HFF-Myc (cell line): Measurements from ENCODE around the gene TMC6.
A peak's percentile ranks its signal among the peaks of the same experiment; 100 is the strongest.

ENCODE experiments used
- DNase-seq: peaks from one replicate; pipeline ENCODE4 v3.0.0-alpha.2; 2011; ENCODE audit warnings: low read depth; ENCODE audit errors: extremely low read depth
- H3K4me3 ChIP-seq: replicated peaks from 2 replicates; pipeline ENCODE4 v1.5.1; 2011; ENCODE audit warnings: low read depth, mild to moderate bottlenecking, control low read depth, low read length
- CTCF ChIP-seq: IDR thresholded peaks from 2 replicates; pipeline ENCODE4 v1.5.1; 2012; ENCODE audit warnings: mild to moderate bottlenecking, low read depth, low read length, control low read depth; ENCODE audit errors: missing control alignments

TMC6 gene, protein sequence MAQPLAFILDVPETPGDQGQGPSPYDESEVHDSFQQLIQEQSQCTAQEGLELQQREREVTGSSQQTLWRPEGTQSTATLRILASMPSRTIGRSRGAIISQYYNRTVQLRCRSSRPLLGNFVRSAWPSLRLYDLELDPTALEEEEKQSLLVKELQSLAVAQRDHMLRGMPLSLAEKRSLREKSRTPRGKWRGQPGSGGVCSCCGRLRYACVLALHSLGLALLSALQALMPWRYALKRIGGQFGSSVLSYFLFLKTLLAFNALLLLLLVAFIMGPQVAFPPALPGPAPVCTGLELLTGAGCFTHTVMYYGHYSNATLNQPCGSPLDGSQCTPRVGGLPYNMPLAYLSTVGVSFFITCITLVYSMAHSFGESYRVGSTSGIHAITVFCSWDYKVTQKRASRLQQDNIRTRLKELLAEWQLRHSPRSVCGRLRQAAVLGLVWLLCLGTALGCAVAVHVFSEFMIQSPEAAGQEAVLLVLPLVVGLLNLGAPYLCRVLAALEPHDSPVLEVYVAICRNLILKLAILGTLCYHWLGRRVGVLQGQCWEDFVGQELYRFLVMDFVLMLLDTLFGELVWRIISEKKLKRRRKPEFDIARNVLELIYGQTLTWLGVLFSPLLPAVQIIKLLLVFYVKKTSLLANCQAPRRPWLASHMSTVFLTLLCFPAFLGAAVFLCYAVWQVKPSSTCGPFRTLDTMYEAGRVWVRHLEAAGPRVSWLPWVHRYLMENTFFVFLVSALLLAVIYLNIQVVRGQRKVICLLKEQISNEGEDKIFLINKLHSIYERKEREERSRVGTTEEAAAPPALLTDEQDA

DNA sequence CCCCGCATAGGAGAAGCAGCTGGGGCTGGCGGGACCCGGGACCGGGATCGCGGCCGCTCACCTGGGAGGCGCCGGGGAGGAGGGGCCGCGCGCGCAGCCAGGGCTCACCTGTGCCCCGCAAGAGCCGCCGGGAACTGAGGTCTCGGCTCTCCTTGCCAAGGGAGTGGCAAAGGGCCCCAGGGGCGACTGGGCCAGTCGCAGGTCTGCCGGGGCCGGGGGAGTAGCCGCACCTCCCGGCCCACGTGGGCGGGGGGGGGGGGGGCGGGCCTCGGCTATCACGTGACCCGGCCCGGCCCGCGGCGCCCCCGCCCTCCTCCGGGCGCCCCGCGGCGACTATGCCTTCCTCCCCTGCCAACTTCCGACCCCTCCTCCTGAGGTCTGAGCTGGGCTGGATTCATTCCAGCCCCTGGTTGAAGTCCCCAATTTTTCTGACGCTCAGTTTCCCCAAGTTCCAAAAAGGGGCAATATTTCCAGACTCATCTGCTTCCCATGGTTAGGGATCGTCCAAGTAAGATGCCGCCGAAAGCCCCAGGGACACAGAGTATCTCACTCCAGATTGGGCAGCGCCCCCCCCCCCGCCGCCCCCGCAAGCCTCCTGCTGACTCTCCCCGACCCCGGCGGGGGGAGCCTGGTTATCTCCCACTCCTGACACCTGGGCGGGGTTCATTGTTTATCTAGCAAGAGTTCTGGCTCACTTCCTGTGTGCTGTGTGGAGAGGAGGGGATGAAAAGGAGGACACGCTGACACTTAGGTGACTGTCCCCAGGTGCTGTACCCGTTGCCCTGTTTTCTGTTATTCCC is at the start of gene TMC6:
Gene TMC6, minus strand, starts transcription at position 205 of the 800 bp plus-strand sequence. CDS start 1,923 bp downstream, outside the sequence.
- peak within 1 kb of the TSS; percentile 59 for H3K4me3 ChIP-seq
- no peak for TF ChIP-seq CTCF
- DNase-seq = no peak

GRCh38 chr17:78176548-78177025 is 48.0 kb upstream of the TMC6 start:
- DNase-seq = no peak
- TF ChIP-seq CTCF = peak; percentile 94
- H3K4me3 ChIP-seq = no peak overlapping the region

- H3K4me3 ChIP-seq = no peak overlapping the region
- no peak for DNase-seq
- no peak for TF ChIP-seq CTCF
Observed at GRCh38 chr17:78175643-78175981, 47.1 kb upstream of the TMC6 start.

- DNase-seq = no peak
- H3K4me3 ChIP-seq = no peak overlapping the region
- TF ChIP-seq CTCF = no peak
Observed at GRCh38 chr17:78174870-78175642, 46.5 kb upstream of the TMC6 start.

DNA sequence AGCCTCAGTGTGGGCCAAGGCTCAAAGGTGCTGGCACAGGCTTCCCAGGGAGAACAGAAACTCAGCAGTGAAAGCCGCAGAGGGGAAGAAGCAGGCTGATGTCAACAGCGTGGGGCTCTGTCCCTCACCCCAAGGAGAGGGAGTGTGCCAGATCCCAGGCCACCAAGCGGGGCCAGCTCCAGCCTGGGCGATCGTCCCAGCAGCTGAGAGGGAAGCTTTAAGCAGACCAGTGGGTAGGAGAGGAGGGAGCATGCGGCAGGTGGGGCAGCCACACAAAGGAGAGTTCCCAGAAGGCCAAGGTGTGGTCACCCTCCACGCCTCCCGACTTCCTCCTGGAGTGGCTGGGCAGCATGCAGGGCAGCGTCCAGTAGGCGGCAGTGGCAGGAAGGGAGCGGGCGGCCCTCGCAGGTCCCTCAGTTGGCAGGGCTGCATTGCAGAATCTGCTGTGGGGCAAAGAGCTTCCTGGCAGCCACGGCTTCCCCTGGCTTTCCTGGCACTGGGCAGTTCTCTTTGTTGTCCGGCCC is 45.9 kb upstream of the TMC6 start:
- DNase-seq = no peak
- H3K4me3 ChIP-seq = no peak overlapping the region
- TF ChIP-seq CTCF = no peak
